Measurements from ENCODE around the gene HIP1R.

Gene HIP1R

DNA sequence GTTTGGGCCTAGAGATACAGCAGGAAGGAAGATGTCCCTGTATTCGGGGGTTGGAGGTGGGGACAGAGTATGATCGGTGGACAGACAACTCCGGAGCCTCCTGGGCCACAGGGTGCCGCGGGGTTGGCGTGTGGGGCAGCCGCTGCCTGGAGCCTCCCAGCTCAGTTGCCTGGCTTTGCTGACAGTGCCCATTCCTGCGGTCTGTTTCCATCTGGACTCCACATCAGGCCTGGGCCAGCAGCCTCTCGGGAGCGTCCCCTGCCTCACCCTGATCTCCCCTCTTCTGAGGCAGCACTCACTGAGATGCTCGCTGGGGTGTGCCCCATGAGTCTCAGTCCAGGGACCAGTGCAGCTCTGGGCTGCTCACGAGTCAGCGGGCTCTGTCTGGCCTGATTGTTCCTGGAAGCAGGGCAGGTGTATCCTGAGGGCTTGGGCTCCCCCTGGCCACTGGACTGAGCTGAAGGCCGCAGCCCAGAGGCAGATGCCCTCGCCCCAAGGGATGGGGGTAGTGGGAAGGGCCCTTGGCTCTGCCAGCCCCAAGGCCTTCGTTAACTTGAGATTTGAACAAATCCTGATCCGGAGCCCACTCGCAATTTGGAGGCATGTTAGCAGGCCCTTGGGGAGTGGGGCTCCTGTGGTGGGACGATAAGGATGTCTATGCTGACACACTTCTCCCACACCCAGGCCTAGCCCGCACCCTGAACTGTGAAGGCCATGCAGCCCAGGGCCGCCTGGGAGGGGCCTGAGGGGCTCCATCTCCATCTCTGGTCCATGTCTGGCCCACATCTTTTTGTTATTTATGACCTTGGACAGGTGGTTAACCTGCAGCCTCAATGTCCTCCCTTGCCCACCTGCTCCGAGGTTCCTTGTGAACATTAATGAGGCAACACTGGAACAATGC is 7.5 kb downstream of the HIP1R start:
- no peak overlapping the region for H3K27ac ChIP-seq
- TF ChIP-seq, protein P1, sequence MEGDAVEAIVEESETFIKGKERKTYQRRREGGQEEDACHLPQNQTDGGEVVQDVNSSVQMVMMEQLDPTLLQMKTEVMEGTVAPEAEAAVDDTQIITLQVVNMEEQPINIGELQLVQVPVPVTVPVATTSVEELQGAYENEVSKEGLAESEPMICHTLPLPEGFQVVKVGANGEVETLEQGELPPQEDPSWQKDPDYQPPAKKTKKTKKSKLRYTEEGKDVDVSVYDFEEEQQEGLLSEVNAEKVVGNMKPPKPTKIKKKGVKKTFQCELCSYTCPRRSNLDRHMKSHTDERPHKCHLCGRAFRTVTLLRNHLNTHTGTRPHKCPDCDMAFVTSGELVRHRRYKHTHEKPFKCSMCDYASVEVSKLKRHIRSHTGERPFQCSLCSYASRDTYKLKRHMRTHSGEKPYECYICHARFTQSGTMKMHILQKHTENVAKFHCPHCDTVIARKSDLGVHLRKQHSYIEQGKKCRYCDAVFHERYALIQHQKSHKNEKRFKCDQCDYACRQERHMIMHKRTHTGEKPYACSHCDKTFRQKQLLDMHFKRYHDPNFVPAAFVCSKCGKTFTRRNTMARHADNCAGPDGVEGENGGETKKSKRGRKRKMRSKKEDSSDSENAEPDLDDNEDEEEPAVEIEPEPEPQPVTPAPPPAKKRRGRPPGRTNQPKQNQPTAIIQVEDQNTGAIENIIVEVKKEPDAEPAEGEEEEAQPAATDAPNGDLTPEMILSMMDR (conservative IDR thresholded peaks at IDR 0.05): no peak

DNA sequence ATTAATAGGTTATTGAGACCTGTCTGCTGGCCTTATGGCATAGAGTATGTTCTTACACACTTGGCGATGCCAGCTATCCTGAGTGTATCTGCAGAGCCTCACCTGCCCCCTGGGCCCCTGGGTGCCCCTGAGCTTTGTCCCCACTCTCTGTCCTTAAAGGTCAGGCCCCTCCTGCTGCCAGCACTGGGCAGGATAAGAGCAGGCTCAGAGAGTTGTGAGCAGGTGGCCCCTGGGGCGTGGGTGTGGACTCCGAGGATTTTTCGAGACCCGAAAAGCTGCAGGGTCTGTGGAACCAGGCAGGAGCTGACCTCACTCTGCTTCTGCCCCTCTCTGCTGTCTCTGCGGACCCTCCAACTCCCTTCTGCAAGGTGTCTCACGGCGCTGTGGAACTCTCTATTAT is 8.2 kb downstream of the HIP1R start:
- H3K27ac ChIP-seq: no peak overlapping the region
- TF ChIP-seq, protein P1 (conservative IDR thresholded peaks at IDR 0.05): no peak

GRCh38 chr12:122844366-122844971 is 9.2 kb downstream of the HIP1R start:
- TF ChIP-seq, protein P1 (conservative IDR thresholded peaks at IDR 0.05): no peak
- no peak overlapping the region for H3K27ac ChIP-seq

GRCh38 chr12:122845041-122845864 is 10.0 kb downstream of the HIP1R start:
- no peak overlapping the region for H3K27ac ChIP-seq

DNA sequence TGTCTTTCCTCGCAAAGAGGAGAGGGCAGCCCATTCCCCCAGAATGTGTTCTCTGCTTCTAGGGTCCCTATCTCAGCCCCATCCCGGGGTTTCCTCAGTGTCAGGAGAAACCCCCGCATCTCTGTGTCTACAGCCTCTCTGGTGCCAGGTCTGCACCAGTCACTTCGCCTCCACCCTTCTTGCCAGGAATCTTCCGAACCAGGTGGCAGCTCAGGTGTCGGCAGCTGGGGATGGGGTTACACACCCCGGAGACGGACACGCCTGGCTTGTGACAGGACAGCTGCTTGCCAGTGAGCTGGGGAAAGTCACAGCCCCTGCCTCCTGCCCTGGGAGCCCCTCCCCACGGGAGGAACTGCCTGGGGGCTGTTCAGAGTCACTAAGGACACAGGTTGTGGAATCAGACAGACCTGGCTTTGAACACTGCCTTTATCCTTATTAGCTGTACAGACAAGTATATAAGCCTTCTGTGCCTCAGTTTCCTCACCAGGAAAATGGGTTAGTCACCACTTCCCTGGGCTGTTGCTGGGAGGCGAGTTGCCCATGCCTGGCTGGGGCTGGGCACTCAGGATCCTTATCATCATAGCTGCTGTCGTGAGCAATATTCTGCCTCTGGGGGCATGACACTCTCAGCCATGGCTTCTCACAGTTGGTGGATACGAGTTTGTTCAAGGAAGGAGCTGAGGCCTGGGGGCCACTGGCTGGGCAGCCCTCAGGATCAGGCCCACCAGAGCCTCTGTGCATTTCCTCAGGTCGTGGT is 10.8 kb downstream of the HIP1R start:
- no peak overlapping the region for H3K27ac ChIP-seq
- TF ChIP-seq, protein P1 (conservative IDR thresholded peaks at IDR 0.05): no peak

More at GRCh38 chr12:122845041-122845864, 10.0 kb downstream of the HIP1R start:
- TF ChIP-seq, protein P1 (conservative IDR thresholded peaks at IDR 0.05): no peak

- TF ChIP-seq, protein P1 (conservative IDR thresholded peaks at IDR 0.05): no peak
- H3K27ac ChIP-seq: no peak overlapping the region
These were observed 11.6 kb downstream of the HIP1R start for GRCh38 chr12:122846622-122847515.

Measured in VCaP (cell line).